ENCODE results near the gene ADCY6. TPM values are rescaled to one million over a fixed set of nuclear protein-coding genes. Genes with fewer than 3 reads are reported as not detected.
A peak's percentile ranks its signal among the peaks of the same experiment; 100 is the strongest.

The ADCY6 gene
- total RNA-seq, 1 donor: 30.3 TPM

- no peak for TF ChIP-seq CTCF (IDR thresholded peaks at IDR 0.05; ENCODE audit: insufficient read depth, low read length)
- peak overlapping the region; percentile 92 for H3K4me3 ChIP-seq (ENCODE audit: low read depth, low read length)
- peak; percentile 82 for DNase-seq (ENCODE audit: low read depth)
Measured at GRCh38 chr12:48815126-48816110, 26.5 kb upstream of the ADCY6 start.

- peak overlapping the region; percentile 92 for H3K4me3 ChIP-seq (ENCODE audit: low read depth, low read length)
- DNase-seq (ENCODE audit: low read depth): peak; percentile 75
- TF ChIP-seq CTCF (IDR thresholded peaks at IDR 0.05; ENCODE audit: insufficient read depth, low read length): peak; percentile 89
Measured at GRCh38 chr12:48814262-48815125, 25.6 kb upstream of the ADCY6 start.

- DNase-seq (ENCODE audit: low read depth): peak; percentile 32
- no peak for TF ChIP-seq CTCF (IDR thresholded peaks at IDR 0.05; ENCODE audit: insufficient read depth, low read length)
- H3K4me3 ChIP-seq (ENCODE audit: low read depth, low read length): peak overlapping the region; percentile 92
Measured at GRCh38 chr12:48813465-48814261, 24.8 kb upstream of the ADCY6 start.

- TF ChIP-seq CTCF (IDR thresholded peaks at IDR 0.05; ENCODE audit: insufficient read depth, low read length): no peak
- no peak for DNase-seq (ENCODE audit: low read depth)
- no peak overlapping the region for H3K4me3 ChIP-seq (ENCODE audit: low read depth, low read length)
Measured at GRCh38 chr12:48812389-48812788, 23.5 kb upstream of the ADCY6 start.

GRCh38 chr12:48811437-48812090, 22.7 kb upstream of the ADCY6 start:
- no peak overlapping the region for H3K4me3 ChIP-seq (ENCODE audit: low read depth, low read length)
- no peak for DNase-seq (ENCODE audit: low read depth)
- TF ChIP-seq CTCF (IDR thresholded peaks at IDR 0.05; ENCODE audit: insufficient read depth, low read length): no peak
